ENCODE measurements around the gene ZNF578.
"Not testable (repeated sequence)": the region's sequence is repeated elsewhere in the genome, so short reads cannot be mapped to it uniquely, and the experiment has no call there.

ZNF578 gene

DNA sequence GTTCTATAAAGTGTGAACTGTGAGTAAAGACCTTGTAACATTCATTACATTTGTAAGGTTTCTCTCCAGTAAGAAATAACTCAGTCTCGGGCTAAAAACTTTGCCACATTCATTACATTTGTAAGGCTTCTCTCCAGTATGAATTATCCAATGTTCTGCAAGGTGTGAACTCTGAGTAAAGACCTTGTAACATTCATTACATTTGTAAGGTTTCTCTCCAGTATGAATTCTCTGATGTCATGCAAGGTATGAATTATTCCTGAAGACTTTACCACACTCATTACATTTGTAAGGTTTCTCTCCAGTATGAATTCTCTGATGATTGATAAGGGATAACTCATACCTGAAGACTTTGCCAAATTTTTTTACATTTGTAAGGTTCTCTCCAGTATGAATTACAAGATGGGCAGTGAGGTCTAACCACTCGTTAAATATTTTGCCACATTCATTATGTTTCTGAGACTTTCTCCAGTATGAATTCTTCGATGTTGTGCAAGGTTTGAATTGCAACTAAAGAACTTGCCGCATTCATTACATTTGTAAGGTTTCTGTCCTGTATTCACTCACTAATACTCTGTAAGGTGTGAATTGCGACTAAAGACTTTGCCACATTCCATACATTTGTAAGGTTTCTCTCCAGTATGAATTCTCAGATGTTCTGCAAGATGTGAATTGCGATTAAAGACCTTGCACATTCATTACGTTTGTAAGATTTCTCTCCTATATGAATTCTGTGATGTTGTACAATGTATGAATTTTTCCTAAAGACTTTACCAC is 21.2 kb downstream of the ZNF578 start:
- no peaks in the 10 kb centered on the region for H3F3A ChIP-seq (ENCODE audit: low read depth)
- no peaks in the 10 kb centered on the region for H3K4me1 ChIP-seq (ENCODE audit: insufficient read depth, low read length, poor library complexity, severe bottlenecking)
- no peak for TF ChIP-seq EZH2phosphoT487 (IDR thresholded peaks at IDR 0.05; ENCODE audit: borderline replicate concordance)
- TF ChIP-seq, protein P1, sequence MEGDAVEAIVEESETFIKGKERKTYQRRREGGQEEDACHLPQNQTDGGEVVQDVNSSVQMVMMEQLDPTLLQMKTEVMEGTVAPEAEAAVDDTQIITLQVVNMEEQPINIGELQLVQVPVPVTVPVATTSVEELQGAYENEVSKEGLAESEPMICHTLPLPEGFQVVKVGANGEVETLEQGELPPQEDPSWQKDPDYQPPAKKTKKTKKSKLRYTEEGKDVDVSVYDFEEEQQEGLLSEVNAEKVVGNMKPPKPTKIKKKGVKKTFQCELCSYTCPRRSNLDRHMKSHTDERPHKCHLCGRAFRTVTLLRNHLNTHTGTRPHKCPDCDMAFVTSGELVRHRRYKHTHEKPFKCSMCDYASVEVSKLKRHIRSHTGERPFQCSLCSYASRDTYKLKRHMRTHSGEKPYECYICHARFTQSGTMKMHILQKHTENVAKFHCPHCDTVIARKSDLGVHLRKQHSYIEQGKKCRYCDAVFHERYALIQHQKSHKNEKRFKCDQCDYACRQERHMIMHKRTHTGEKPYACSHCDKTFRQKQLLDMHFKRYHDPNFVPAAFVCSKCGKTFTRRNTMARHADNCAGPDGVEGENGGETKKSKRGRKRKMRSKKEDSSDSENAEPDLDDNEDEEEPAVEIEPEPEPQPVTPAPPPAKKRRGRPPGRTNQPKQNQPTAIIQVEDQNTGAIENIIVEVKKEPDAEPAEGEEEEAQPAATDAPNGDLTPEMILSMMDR (conservative IDR thresholded peaks at IDR 0.05; ENCODE audit: low read length): no peak
- H3K27me3 ChIP-seq (ENCODE audit: insufficient read depth, low read length, poor library complexity, severe bottlenecking): no peaks in the 10 kb centered on the region
- H3K36me3 ChIP-seq (ENCODE audit: insufficient read depth, low read length): no peaks in the 10 kb centered on the region
- H3K9me2 ChIP-seq (replicated peaks; ENCODE audit: low read depth, low read length): no peaks in the 10 kb centered on the region
- H3K9ac ChIP-seq (ENCODE audit: low read depth, low read length, poor library complexity, severe bottlenecking): no peak overlapping the region
- no peaks in the 10 kb centered on the region for H4K20me1 ChIP-seq (ENCODE audit: insufficient read depth, low read length, poor library complexity, severe bottlenecking)
- H3K9me3 ChIP-seq (ENCODE audit: insufficient read depth, low read depth, low read length): peaks cover 72% of the 10 kb centered on the region
- H2AFZ ChIP-seq (ENCODE audit: low read length): no peak overlapping the region
- no peak overlapping the region for H3K4me2 ChIP-seq (ENCODE audit: low read depth, low read length, poor library complexity, severe bottlenecking)
- H3K4me3 ChIP-seq (ENCODE audit: low read length, poor library complexity, severe bottlenecking): no peak overlapping the region
- no peaks in the 10 kb centered on the region for H3K79me2 ChIP-seq (ENCODE audit: insufficient read depth, low read length)

DNA sequence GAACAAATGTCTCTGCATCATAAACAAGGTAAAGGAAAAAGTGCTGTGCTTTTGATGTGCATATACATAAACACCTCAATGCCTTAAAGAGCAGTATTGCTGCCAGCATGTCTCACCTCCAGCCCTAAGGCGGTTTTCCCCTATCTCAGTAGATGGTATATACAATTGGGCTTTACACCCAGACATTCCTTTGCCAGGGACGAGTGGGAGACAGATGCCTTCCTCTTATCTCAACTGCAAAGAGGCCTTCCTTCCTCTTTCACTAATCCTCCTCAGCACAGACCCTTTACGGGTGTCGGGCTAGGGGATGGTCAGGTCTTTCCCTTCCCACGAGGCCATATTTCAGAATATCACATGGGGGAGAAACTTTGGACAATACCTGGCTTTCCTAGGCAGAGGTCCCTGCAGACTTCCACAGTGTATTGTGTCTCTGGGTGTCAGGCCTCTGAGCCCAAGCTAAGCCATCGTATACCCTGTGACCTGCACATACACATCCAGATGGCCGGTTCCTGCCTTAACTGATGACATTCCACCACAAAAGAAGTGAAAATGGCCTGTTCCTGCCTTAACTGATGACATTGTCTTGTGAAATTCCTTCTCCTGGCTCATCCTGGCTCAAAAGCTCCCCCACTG is 30.9 kb downstream of the ZNF578 start:
- not testable (repeated sequence) for H3F3A ChIP-seq (ENCODE audit: low read depth); H3K9ac ChIP-seq (ENCODE audit: low read depth, low read length, poor library complexity, severe bottlenecking); H3K36me3 ChIP-seq (ENCODE audit: insufficient read depth, low read length); H3K27me3 ChIP-seq (ENCODE audit: insufficient read depth, low read length, poor library complexity, severe bottlenecking); H4K20me1 ChIP-seq (ENCODE audit: insufficient read depth, low read length, poor library complexity, severe bottlenecking); H2AFZ ChIP-seq (ENCODE audit: low read length); H3K4me1 ChIP-seq (ENCODE audit: insufficient read depth, low read length, poor library complexity, severe bottlenecking); H3K79me2 ChIP-seq (ENCODE audit: insufficient read depth, low read length); H3K4me2 ChIP-seq (ENCODE audit: low read depth, low read length, poor library complexity, severe bottlenecking); H3K9me2 ChIP-seq (replicated peaks; ENCODE audit: low read depth, low read length); H3K4me3 ChIP-seq (ENCODE audit: low read length, poor library complexity, severe bottlenecking)
- H3K9me3 ChIP-seq (ENCODE audit: insufficient read depth, low read depth, low read length): peaks cover 11% of the 10 kb centered on the region; the same call in 1 of the 2 replicates

DNA sequence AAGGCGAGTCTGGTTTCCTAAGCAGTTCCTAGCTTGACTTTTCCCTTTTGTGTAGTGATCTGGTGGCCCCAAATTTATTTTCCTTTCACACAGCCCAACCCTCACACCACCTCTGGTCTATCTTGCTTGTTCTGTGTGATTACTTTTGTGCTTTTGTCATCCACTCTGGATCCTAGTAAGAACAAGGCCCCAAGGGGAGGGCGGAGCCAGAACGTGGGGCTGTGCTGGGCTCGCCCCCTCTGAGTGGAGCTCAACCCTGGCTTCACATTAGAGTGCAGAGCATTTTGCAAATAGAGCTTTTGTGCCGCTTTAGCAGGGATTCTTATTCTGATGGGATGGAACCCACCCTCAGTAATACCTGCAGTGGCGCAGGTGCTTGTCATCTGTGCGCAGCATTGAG is 31.7 kb downstream of the ZNF578 start:
- H3K9ac ChIP-seq (ENCODE audit: low read depth, low read length, poor library complexity, severe bottlenecking); H2AFZ ChIP-seq (ENCODE audit: low read length); H3F3A ChIP-seq (ENCODE audit: low read depth); H3K79me2 ChIP-seq (ENCODE audit: insufficient read depth, low read length); H3K4me1 ChIP-seq (ENCODE audit: insufficient read depth, low read length, poor library complexity, severe bottlenecking); H3K4me3 ChIP-seq (ENCODE audit: low read length, poor library complexity, severe bottlenecking); H4K20me1 ChIP-seq (ENCODE audit: insufficient read depth, low read length, poor library complexity, severe bottlenecking); H3K36me3 ChIP-seq (ENCODE audit: insufficient read depth, low read length); H3K27me3 ChIP-seq (ENCODE audit: insufficient read depth, low read length, poor library complexity, severe bottlenecking); H3K9me2 ChIP-seq (replicated peaks; ENCODE audit: low read depth, low read length); H3K4me2 ChIP-seq (ENCODE audit: low read depth, low read length, poor library complexity, severe bottlenecking): not testable (repeated sequence)
- peaks cover 11% of the 10 kb centered on the region; the same call in 1 of the 2 replicates for H3K9me3 ChIP-seq (ENCODE audit: insufficient read depth, low read depth, low read length)

DNA sequence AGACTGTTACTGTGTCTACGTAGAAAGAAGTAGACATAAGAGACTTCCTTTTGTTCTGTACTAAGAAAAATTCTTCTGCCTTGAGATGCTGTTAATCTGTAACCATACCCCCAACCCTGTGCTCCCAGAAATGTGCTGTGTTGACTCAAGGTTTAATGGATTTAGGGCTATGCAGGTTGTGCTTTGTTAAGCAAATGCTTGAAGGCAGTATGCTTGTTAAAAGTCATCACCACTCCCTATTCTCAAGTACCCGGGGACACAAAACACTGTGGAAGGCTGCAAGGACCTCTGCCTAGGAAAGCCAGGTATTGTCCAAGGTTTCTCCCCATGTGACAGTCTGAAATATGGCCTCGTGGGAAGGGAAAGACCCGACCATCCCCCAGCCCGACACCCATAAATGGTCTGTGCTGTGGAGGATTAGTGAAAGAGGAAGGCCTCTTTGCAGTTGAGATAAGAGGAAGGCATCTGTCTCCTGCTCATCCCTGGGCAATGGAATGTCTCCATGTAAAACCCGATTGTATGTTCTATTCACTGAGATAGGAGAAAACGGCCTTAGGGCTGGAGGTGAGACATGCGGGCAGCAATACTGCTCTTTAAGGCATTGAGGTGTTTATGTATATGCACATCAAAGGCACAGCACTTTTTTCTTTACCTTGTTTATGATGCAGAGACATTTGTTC is 32.3 kb downstream of the ZNF578 start:
- H2AFZ ChIP-seq (ENCODE audit: low read length); H3K27me3 ChIP-seq (ENCODE audit: insufficient read depth, low read length, poor library complexity, severe bottlenecking); H3K4me3 ChIP-seq (ENCODE audit: low read length, poor library complexity, severe bottlenecking); H4K20me1 ChIP-seq (ENCODE audit: insufficient read depth, low read length, poor library complexity, severe bottlenecking); H3K36me3 ChIP-seq (ENCODE audit: insufficient read depth, low read length); H3K9me2 ChIP-seq (replicated peaks; ENCODE audit: low read depth, low read length); H3F3A ChIP-seq (ENCODE audit: low read depth); H3K4me2 ChIP-seq (ENCODE audit: low read depth, low read length, poor library complexity, severe bottlenecking); H3K79me2 ChIP-seq (ENCODE audit: insufficient read depth, low read length); H3K9ac ChIP-seq (ENCODE audit: low read depth, low read length, poor library complexity, severe bottlenecking); H3K4me1 ChIP-seq (ENCODE audit: insufficient read depth, low read length, poor library complexity, severe bottlenecking): not testable (repeated sequence)
- H3K9me3 ChIP-seq (ENCODE audit: insufficient read depth, low read depth, low read length): peaks cover 11% of the 10 kb centered on the region; the same call in 1 of the 2 replicates

Data from Loucy (cell line).